NB4 (cell line): ENCODE data around the gene GNA15.
A peak's percentile ranks its signal among the peaks of the same experiment; 100 is the strongest.

ENCODE experiments used
- DNase-seq: peaks from one replicate; pipeline ENCODE4 v3.0.0; 2010; ENCODE audit warnings: low read depth
- H3K4me3 ChIP-seq: one replicate; pipeline ENCODE4 v1.5.1; 2011; ENCODE audit warnings: mild to moderate bottlenecking, low read depth, low read length, moderate library complexity
- CTCF ChIP-seq: IDR thresholded peaks from one replicate; pipeline ENCODE4 v1.5.1; 2012; ENCODE audit warnings: low read depth, low read length
- MYC ChIP-seq: IDR thresholded peaks from 2 replicates; pipeline ENCODE4 v1.6.1; 2011; ENCODE audit warnings: low read depth, low read length
- POLR2A ChIP-seq: IDR thresholded peaks from 2 replicates; pipeline ENCODE4 v1.6.1; 2011; ENCODE audit warnings: mild to moderate bottlenecking; ENCODE audit not compliant: insufficient read length; ENCODE audit errors: extremely low read depth
- TF ChIP-seq, protein P1 (sequence below): IDR thresholded peaks from 2 replicates; pipeline ENCODE4 v1.6.1; 2011; ENCODE audit warnings: low read depth, low read length

GNA15 gene

GRCh38 chr19:3207461-3208242, 71.8 kb downstream of the GNA15 start:
- DNase-seq, result peak; percentile 31
- TF ChIP-seq, protein P1, sequence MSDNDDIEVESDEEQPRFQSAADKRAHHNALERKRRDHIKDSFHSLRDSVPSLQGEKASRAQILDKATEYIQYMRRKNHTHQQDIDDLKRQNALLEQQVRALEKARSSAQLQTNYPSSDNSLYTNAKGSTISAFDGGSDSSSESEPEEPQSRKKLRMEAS, result no peak
- TF ChIP-seq POLR2A (no peak), CTCF (no peak), MYC (no peak)
- H3K4me3 ChIP-seq, result no peak overlapping the region

DNA sequence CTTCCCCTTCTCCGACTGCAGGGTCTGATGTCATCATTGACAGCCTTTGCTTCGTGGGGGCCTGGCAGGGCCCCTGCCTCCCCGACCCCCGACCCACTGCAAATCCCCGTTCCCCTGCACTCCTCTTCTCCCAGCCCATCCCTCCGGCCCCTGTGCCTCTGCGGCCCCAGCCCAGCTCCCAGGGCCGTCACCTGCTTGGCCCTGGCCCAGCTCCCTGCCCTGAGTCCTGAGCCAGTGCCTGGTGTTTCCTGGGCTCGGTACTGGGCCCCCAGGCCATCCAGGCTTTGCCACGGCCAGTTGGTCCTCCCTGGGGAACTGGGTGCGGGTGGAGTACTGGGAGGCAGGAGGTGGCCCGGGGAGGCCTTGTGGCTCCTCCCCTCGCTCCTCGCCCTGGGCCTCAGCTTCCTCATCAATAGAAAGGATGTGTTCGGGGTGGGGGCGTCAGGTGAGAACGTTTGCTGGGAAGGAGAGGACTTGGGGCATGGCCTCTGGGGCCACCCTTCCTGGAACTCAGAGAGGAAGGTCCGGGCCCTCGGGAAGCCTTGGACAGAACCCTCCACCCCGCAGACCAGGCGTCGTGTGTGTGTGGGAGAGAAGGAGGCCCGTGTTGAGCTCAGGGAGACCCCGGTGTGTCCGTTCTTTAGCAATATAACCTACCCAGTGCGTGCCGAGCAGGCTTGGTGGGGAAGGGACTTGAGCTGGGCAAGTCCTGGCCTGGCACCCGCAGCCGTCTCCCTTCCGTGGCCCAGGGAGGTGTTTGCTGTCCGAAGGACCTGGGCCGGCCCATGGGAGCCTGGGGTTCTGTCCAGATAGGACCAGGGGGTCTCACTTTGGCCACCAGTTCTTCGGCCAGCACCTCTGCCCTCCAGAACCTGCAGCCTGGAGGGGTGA, 72.7 kb downstream of the GNA15 start:
- H3K4me3 ChIP-seq, result no peak overlapping the region
- TF ChIP-seq CTCF (no peak), MYC (no peak), POLR2A (no peak)
- TF ChIP-seq, protein P1, result no peak
- no peak for DNase-seq

DNA sequence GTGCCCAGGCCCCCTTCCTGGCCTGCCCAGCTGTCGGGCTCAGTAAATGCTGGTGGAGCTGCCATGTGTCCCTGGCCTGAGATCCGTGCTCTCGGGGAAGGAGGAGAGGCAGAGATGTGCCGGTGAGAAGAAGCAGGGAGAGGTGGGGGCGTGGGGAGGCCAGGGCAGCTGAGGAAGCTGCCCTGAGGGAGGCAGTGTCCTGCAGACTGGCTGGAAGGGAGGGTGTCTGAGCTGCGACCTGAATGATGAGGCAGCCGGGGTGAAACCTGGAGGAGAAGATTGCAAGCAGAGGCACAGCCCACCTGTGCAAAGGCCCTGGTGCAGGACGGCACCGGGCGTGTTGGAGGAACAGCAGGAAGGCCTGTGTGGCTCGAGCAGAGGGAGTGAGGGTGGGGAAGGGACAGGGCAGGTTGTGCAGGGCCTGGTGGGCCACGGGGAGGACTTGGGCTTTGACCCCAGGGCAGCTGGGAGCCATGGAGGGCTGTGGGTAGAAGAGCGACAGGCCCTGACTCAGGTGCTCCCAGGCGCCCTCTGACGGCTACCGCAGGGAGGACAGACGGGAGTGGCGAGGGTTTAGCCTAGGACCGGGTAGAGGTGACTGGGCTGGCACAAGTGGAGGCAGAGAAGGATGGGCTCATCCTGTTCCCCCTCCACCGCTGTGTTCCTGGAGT, 74.6 kb downstream of the GNA15 start:
- peak; percentile 67 for TF ChIP-seq CTCF
- TF ChIP-seq POLR2A, result no peak
- DNase-seq, result peak; percentile 57
- no peak overlapping the region for H3K4me3 ChIP-seq

DNA sequence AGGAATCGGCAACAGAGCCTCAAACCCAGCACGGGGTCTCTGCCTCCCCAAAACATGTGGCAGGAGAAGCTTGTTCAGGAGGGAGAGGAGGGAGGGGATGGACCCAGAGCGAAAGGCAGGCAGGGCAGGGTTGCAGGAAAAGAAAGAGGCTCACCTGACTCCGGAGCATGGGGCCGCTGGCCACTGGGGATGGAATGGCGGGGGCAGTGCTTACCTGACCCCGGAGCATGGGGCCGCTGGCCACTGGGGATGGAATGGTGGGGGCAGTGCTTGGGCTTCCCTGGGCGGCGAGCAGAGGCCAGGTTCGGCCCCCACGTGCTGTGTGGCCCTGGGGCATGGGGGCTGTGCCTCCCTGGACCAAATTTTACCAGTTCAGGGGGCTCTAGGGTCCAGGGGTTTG, 75.4 kb downstream of the GNA15 start:
- no peak for DNase-seq
- TF ChIP-seq MYC (no peak), POLR2A (no peak), CTCF (no peak)
- TF ChIP-seq, protein P1, result no peak
- H3K4me3 ChIP-seq, result no peak overlapping the region

DNA sequence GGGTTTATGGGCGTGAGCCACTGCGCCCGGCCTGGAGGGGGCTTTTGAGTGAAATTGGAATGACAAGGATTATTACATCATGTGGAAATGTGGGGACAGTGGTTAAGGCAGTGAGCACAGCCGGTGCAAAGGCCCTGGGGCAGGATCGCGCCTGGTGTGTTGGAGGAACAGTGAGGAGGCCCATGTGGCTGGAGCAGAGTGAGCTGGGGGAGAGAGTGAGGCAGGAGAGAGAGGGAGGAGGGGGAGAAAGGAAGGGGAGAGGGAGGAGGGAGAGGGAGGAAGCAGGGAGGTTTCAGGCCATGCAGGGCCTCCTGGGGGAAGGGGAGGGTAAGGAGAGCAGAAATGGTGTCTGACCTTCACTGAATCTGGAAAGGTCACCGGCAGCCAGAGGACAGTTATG, 77.3 kb downstream of the GNA15 start:
- DNase-seq, result no peak
- no peak overlapping the region for H3K4me3 ChIP-seq
- TF ChIP-seq POLR2A (no peak), CTCF (no peak), MYC (no peak)
- TF ChIP-seq, protein P1, result no peak
